Measurements from ENCODE around the gene OCA2.

OCA2 gene

GRCh38 chr15:28060005-28060404 lies 39.1 kb downstream of the OCA2 start:
- no peaks in the 10 kb centered on the region for H3K4me1 ChIP-seq
- in situ Hi-C loops (cut with MboI; ENCODE audit: low sequenced_read_pairs): no loop called here
- no peaks in the 10 kb centered on the region for H3K9me3 ChIP-seq
- no peaks in the 10 kb centered on the region for H3K27me3 ChIP-seq (ENCODE audit: low read depth)
- DNase-seq (ENCODE audit: low spot score in 2 of 2): no peak
- H3K4me3 ChIP-seq: no peak overlapping the region
- H3K36me3 ChIP-seq (replicated peaks): no peaks in the 10 kb centered on the region

GRCh38 chr15:28058082-28058481 lies 41.0 kb downstream of the OCA2 start:
- Histone ChIP-seq H3K27me3 (ENCODE audit: low read depth) (no peaks in the 10 kb centered on the region), H3K36me3 (replicated peaks) (no peaks in the 10 kb centered on the region)

GRCh38 chr15:28051955-28052633 lies 47.0 kb downstream of the OCA2 start:
- DNase-seq (ENCODE audit: low spot score in 2 of 2): no peak
- in situ Hi-C loops (cut with MboI; ENCODE audit: low sequenced_read_pairs): no loop called here

More at GRCh38 chr15:28058082-28058481, 41.0 kb downstream of the OCA2 start:
- Histone ChIP-seq H3K4me3 (no peak overlapping the region), H3K9me3 (no peaks in the 10 kb centered on the region), H3K4me1 (no peaks in the 10 kb centered on the region)
- in situ Hi-C loops (cut with MboI; ENCODE audit: low sequenced_read_pairs): no loop called here
- DNase-seq (ENCODE audit: low spot score in 2 of 2): no peak

GRCh38 chr15:28049581-28049980 lies 49.5 kb downstream of the OCA2 start:
- H3K36me3 ChIP-seq (replicated peaks): no peaks in the 10 kb centered on the region
- H3K4me3 ChIP-seq: no peak overlapping the region
- in situ Hi-C loops (cut with MboI; ENCODE audit: low sequenced_read_pairs): no loop called here
- H3K27me3 ChIP-seq (ENCODE audit: low read depth): no peaks in the 10 kb centered on the region
- H3K4me1 ChIP-seq: no peaks in the 10 kb centered on the region
- DNase-seq (ENCODE audit: low spot score in 2 of 2): no peak
- H3K9me3 ChIP-seq: no peaks in the 10 kb centered on the region; the same call in 1 of the 2 replicates

More at GRCh38 chr15:28051955-28052633, 47.0 kb downstream of the OCA2 start:
- Histone ChIP-seq H3K27me3 (ENCODE audit: low read depth) (no peaks in the 10 kb centered on the region), H3K4me3 (no peak overlapping the region), H3K36me3 (replicated peaks) (no peaks in the 10 kb centered on the region), H3K4me1 (no peaks in the 10 kb centered on the region), H3K9me3 (no peaks in the 10 kb centered on the region; the same call in 1 of the 2 replicates)

GRCh38 chr15:28047277-28047676 lies 51.8 kb downstream of the OCA2 start:
- no peaks in the 10 kb centered on the region for H3K36me3 ChIP-seq (replicated peaks)
- H3K4me1 ChIP-seq: no peaks in the 10 kb centered on the region
- H3K27me3 ChIP-seq (ENCODE audit: low read depth): no peaks in the 10 kb centered on the region
- H3K4me3 ChIP-seq: no peak overlapping the region
- no peaks in the 10 kb centered on the region; the same call in 1 of the 2 replicates for H3K9me3 ChIP-seq
- DNase-seq (ENCODE audit: low spot score in 2 of 2): no peak
- in situ Hi-C loops (cut with MboI; ENCODE audit: low sequenced_read_pairs): no loop called here

- H3K4me1 ChIP-seq: no peaks in the 10 kb centered on the region
- no peaks in the 10 kb centered on the region; the same call in 1 of the 2 replicates for H3K9me3 ChIP-seq
- no peaks in the 10 kb centered on the region for H3K36me3 ChIP-seq (replicated peaks)
- H3K4me3 ChIP-seq: no peak overlapping the region
- in situ Hi-C loops (cut with MboI; ENCODE audit: low sequenced_read_pairs): no loop called here
- no peaks in the 10 kb centered on the region for H3K27me3 ChIP-seq (ENCODE audit: low read depth)
- no peak for DNase-seq (ENCODE audit: low spot score in 2 of 2)
Observed at GRCh38 chr15:28044121-28044672, 54.9 kb downstream of the OCA2 start.

- H3K36me3 ChIP-seq (replicated peaks): no peaks in the 10 kb centered on the region
- H3K27me3 ChIP-seq (ENCODE audit: low read depth): no peaks in the 10 kb centered on the region
- no peak for DNase-seq (ENCODE audit: low spot score in 2 of 2)
- in situ Hi-C loops (cut with MboI; ENCODE audit: low sequenced_read_pairs): no loop called here
- no peaks in the 10 kb centered on the region for H3K4me1 ChIP-seq
- no peak overlapping the region for H3K4me3 ChIP-seq
- H3K9me3 ChIP-seq: no peaks in the 10 kb centered on the region; the same call in 1 of the 2 replicates
Observed at GRCh38 chr15:28043691-28044091, 55.4 kb downstream of the OCA2 start.

GRCh38 chr15:28037969-28038590 lies 61.0 kb downstream of the OCA2 start:
- no peaks in the 10 kb centered on the region for H3K4me1 ChIP-seq
- H3K36me3 ChIP-seq (replicated peaks): no peaks in the 10 kb centered on the region
- no peaks in the 10 kb centered on the region for H3K27me3 ChIP-seq (ENCODE audit: low read depth)
- DNase-seq (ENCODE audit: low spot score in 2 of 2): no peak
- in situ Hi-C loops (cut with MboI; ENCODE audit: low sequenced_read_pairs): no loop called here
- no peaks in the 10 kb centered on the region for H3K9me3 ChIP-seq
- H3K4me3 ChIP-seq: no peak overlapping the region

GRCh38 chr15:28033443-28033842 lies 65.7 kb downstream of the OCA2 start:
- Histone ChIP-seq H3K27me3 (ENCODE audit: low read depth) (no peaks in the 10 kb centered on the region), H3K4me1 (peaks cover 8% of the 10 kb centered on the region), H3K9me3 (no peaks in the 10 kb centered on the region), H3K4me3 (no peak overlapping the region), H3K36me3 (replicated peaks) (no peaks in the 10 kb centered on the region)
- in situ Hi-C loops (cut with MboI; ENCODE audit: low sequenced_read_pairs): no loop called here
- DNase-seq (ENCODE audit: low spot score in 2 of 2): no peak

- Histone ChIP-seq H3K27me3 (ENCODE audit: low read depth) (no peaks in the 10 kb centered on the region), H3K9me3 (no peaks in the 10 kb centered on the region), H3K4me1 (peaks cover 8% of the 10 kb centered on the region), H3K4me3 (no peak overlapping the region), H3K36me3 (replicated peaks) (no peaks in the 10 kb centered on the region)
- DNase-seq (ENCODE audit: low spot score in 2 of 2): peak in 1 of 2 experiments; percentile 52
- in situ Hi-C loops (cut with MboI; ENCODE audit: low sequenced_read_pairs): no loop called here
Observed at GRCh38 chr15:28030801-28031200, 68.3 kb downstream of the OCA2 start.

- no peak for DNase-seq (ENCODE audit: low spot score in 2 of 2)
- no peaks in the 10 kb centered on the region for H3K27me3 ChIP-seq (ENCODE audit: low read depth)
- no peak overlapping the region for H3K4me3 ChIP-seq
- in situ Hi-C loops (cut with MboI; ENCODE audit: low sequenced_read_pairs): no loop called here
- no peaks in the 10 kb centered on the region for H3K9me3 ChIP-seq
- no peaks in the 10 kb centered on the region for H3K36me3 ChIP-seq (replicated peaks)
- peaks cover 8% of the 10 kb centered on the region for H3K4me1 ChIP-seq
Observed at GRCh38 chr15:28027714-28028076, 71.4 kb downstream of the OCA2 start.

- no peak overlapping the region for H3K4me3 ChIP-seq
- H3K36me3 ChIP-seq (replicated peaks): no peaks in the 10 kb centered on the region
- no peaks in the 10 kb centered on the region for H3K27me3 ChIP-seq (ENCODE audit: low read depth)
- no peak for DNase-seq (ENCODE audit: low spot score in 2 of 2)
- H3K9me3 ChIP-seq: no peaks in the 10 kb centered on the region
- peaks cover 8% of the 10 kb centered on the region for H3K4me1 ChIP-seq
- in situ Hi-C loops (cut with MboI; ENCODE audit: low sequenced_read_pairs): no loop called here
Observed at GRCh38 chr15:28026764-28027713, 72.1 kb downstream of the OCA2 start.

- no peaks in the 10 kb centered on the region for H3K9me3 ChIP-seq
- no peak for DNase-seq (ENCODE audit: low spot score in 2 of 2)
- no peaks in the 10 kb centered on the region for H3K27me3 ChIP-seq (ENCODE audit: low read depth)
- H3K4me3 ChIP-seq: no peak overlapping the region
- peaks cover 7% of the 10 kb centered on the region for H3K4me1 ChIP-seq
- no peaks in the 10 kb centered on the region for H3K36me3 ChIP-seq (replicated peaks)
- in situ Hi-C loops (cut with MboI; ENCODE audit: low sequenced_read_pairs): no loop called here
Observed at GRCh38 chr15:28026221-28026620, 72.9 kb downstream of the OCA2 start.

Measured in HAP-1 (cell line).